Activated naive CD8-positive, alpha-beta T cell treated with anti-CD3 and anti-CD28 coated beads, Interleukin-2, amount 50 U/mL, for 16 hours (primary cell): ENCODE measurements around the gene GPR26.

Source experiments
- DNase-seq: peaks from one replicate; pipeline ENCODE4 v3.0.0-alpha.2; 2020; ENCODE audit warnings: low read depth, low spot score

Gene GPR26

GRCh38 chr10:123645615-123646014 is 20.5 kb upstream of the GPR26 start:
- DNase-seq = no peak

- no peak for DNase-seq
These were observed 17.6 kb upstream of the GPR26 start for GRCh38 chr10:123648595-123648994.

- DNase-seq = no peak
These were observed 16.5 kb upstream of the GPR26 start for GRCh38 chr10:123649676-123650075.

- no peak for DNase-seq
These were observed 14.6 kb upstream of the GPR26 start for GRCh38 chr10:123651421-123652047.

- DNase-seq = no peak
These were observed 10.4 kb upstream of the GPR26 start for GRCh38 chr10:123655751-123656150.

GRCh38 chr10:123663522-123663921 is 2.6 kb upstream of the GPR26 start:
- DNase-seq = no peak

- DNase-seq = no peak
These were observed 466 bp upstream of the GPR26 start for GRCh38 chr10:123665491-123666286.

GRCh38 chr10:123669886-123670285 is 3.7 kb downstream of the GPR26 start:
- no peak for DNase-seq

- DNase-seq = no peak
These were observed 7.0 kb downstream of the GPR26 start for GRCh38 chr10:123673198-123673597.

- no peak for DNase-seq
These were observed 8.6 kb downstream of the GPR26 start for GRCh38 chr10:123674741-123675140.

GRCh38 chr10:123675811-123676210 is 9.7 kb downstream of the GPR26 start:
- DNase-seq = no peak

- DNase-seq = no peak
These were observed 11.4 kb downstream of the GPR26 start for GRCh38 chr10:123677556-123677955.

- DNase-seq = no peak
These were observed 12.2 kb downstream of the GPR26 start for GRCh38 chr10:123678376-123678775.

- DNase-seq = no peak
These were observed 15.1 kb downstream of the GPR26 start for GRCh38 chr10:123681285-123681684.

GRCh38 chr10:123682477-123682876 is 16.3 kb downstream of the GPR26 start:
- no peak for DNase-seq

- DNase-seq = no peak
These were observed 17.3 kb downstream of the GPR26 start for GRCh38 chr10:123683459-123683858.

- DNase-seq = no peak
These were observed 17.7 kb downstream of the GPR26 start for GRCh38 chr10:123683865-123684264.

GRCh38 chr10:123685260-123685659 is 19.1 kb downstream of the GPR26 start:
- DNase-seq = no peak

- DNase-seq = no peak
These were observed 21.6 kb downstream of the GPR26 start for GRCh38 chr10:123687758-123688157.

- no peak for DNase-seq
These were observed 23.7 kb downstream of the GPR26 start for GRCh38 chr10:123689880-123690279.

- no peak for DNase-seq
These were observed 37.1 kb downstream of the GPR26 start for GRCh38 chr10:123703195-123703790.

- no peak for DNase-seq
These were observed 37.9 kb downstream of the GPR26 start for GRCh38 chr10:123704076-123704475.

- DNase-seq = no peak
These were observed 38.7 kb downstream of the GPR26 start for GRCh38 chr10:123704812-123705211.
